Coronary artery (tissue), 2 donors: Measurements from ENCODE around the gene ARNT2.

Experiments used
- DNase-seq: peaks from one replicate; pipeline ENCODE4 v3.0.0-alpha.2; 2017; ENCODE audit warnings: low spot score
- H3K27ac ChIP-seq, 2 donors: fragments of 200-600 bp; sonication (generic); one replicate each; pipeline ENCODE4 v1.5.1; 2016 to 2019
- H3K4me3 ChIP-seq: fragments of 200-600 bp; sonication (generic); 2 replicates; pipeline ENCODE4 v1.5.1; 2016; ENCODE audit warnings: mild to moderate bottlenecking, moderate library complexity
- CTCF ChIP-seq: fragments of 200-600 bp; sonication (generic); IDR thresholded peaks from one replicate; pipeline ENCODE4 v1.5.1; 2019; ENCODE audit warnings: antibody characterized with exemption

Gene ARNT2

GRCh38 chr15:80461356-80462095 is 57.3 kb downstream of the ARNT2 start:
- peak; percentile 52 for DNase-seq
- Histone ChIP-seq H3K27ac (no peak overlapping the region), H3K4me3 (no peak overlapping the region)
- TF ChIP-seq CTCF: no peak

GRCh38 chr15:80462111-80462510 is 57.9 kb downstream of the ARNT2 start:
- no peak overlapping the region for H3K27ac ChIP-seq
- peak; percentile 43 for DNase-seq
- no peak for TF ChIP-seq CTCF
- H3K4me3 ChIP-seq: no peak overlapping the region

GRCh38 chr15:80462836-80463512 is 58.8 kb downstream of the ARNT2 start:
- no peak overlapping the region for H3K27ac ChIP-seq

GRCh38 chr15:80464951-80465625 is 60.9 kb downstream of the ARNT2 start:
- Histone ChIP-seq H3K27ac (no peak overlapping the region), H3K4me3 (no peak overlapping the region)
- no peak for TF ChIP-seq CTCF
- DNase-seq: no peak

More at GRCh38 chr15:80462836-80463512, 58.8 kb downstream of the ARNT2 start:
- H3K4me3 ChIP-seq: no peak overlapping the region
- peak; percentile 53 for DNase-seq
- TF ChIP-seq CTCF: no peak

GRCh38 chr15:80465626-80466005 is 61.4 kb downstream of the ARNT2 start:
- TF ChIP-seq CTCF: no peak
- no peak overlapping the region for H3K4me3 ChIP-seq
- DNase-seq: no peak
- H3K27ac ChIP-seq: no peak overlapping the region

- Histone ChIP-seq H3K4me3 (no peak overlapping the region), H3K27ac (no peak overlapping the region)
- no peak for DNase-seq
- no peak for TF ChIP-seq CTCF
These were observed 62.4 kb downstream of the ARNT2 start for GRCh38 chr15:80466543-80466942.
